GM12878 (cell line): ENCODE data around the gene PGLYRP3. TPM values are rescaled to one million over a fixed set of nuclear protein-coding genes. Genes with fewer than 3 reads are reported as not detected.

Experiments
- ATAC-seq: fragments of 200-7000 bp; cut with Tn5 transposase; 3 replicates; pipeline ENCODE4 v1.9.1; 2020; ENCODE audit warnings: mild to moderate bottlenecking, moderate library complexity
- BruUV-seq: library from RNA; stranded (reverse); fragments of 400-500 nt; replicated peaks from 2 replicates; lab custom pipeline; 2021; lab: Mats Ljungman, UMichigan
- CTCF ChIA-PET: fragments of 300-600 bp; sonication (Branson Sonifier 250); formaldehyde crosslinking; extraction: SDS; loops from one replicate; lab custom pipeline; 2021; ENCODE audit warnings: inconsistent platforms; lab: Yijun Ruan, JAX
- POLR2A ChIA-PET: fragments of 350-600 bp; formaldehyde crosslinking; extraction: SDS; loops from one replicate; lab custom pipeline; 2021; ENCODE audit warnings: inconsistent platforms; lab: Charles Lee
- RAD21 ChIA-PET: fragments of 300-600 bp; sonication (Branson Sonifier 250); formaldehyde crosslinking; loops from one replicate; lab custom pipeline; 2023; ENCODE audit warnings: antibody characterized with exemption; ENCODE audit not compliant: unreplicated experiment; lab: Charles Lee
- SMC1A ChIA-PET: fragments of 300-600 bp; sonication (Branson Sonifier 250); formaldehyde crosslinking; loops from one replicate; lab custom pipeline; 2023; ENCODE audit not compliant: unreplicated experiment, uncharacterized antibody; lab: Charles Lee
- DNase-seq: peaks from one replicate; pipeline ENCODE4 v3.0.0-alpha.2; 2011; ENCODE audit warnings: low read depth, low spot score
- FAIRE-seq: peaks from 3 replicates; lab custom pipeline; 2011; peaks lifted over from hg19 to GRCh38; lab: Jason Lieb, UNC
- H2AFZ ChIP-seq: 2 replicates; pipeline ENCODE4 v1.6.0; 2011; ENCODE audit warnings: low read depth, low read length, control low read depth; ENCODE audit not compliant: control insufficient read depth
- H3K27ac ChIP-seq: 2 replicates; pipeline ENCODE4 v1.5.1; 2011; ENCODE audit warnings: control low read depth; ENCODE audit not compliant: control insufficient read depth, insufficient read depth
- H3K27me3 ChIP-seq, 2 experiments: replicated peaks in 1 of 2; 2 replicates each; pipeline versions ENCODE4 v1.6.0 to v1.6.1; 2011; ENCODE audit warnings: low read length in 1 of 2; ENCODE audit not compliant: control insufficient read depth in 2 of 2, insufficient read depth in 2 of 2
- H3K36me3 ChIP-seq, 2 experiments: 2 replicates each; pipeline ENCODE4 v1.5.1; 2011; ENCODE audit warnings: low read length in 1 of 2; ENCODE audit not compliant: control insufficient read depth in 2 of 2, insufficient read depth in 2 of 2
- H3K4me1 ChIP-seq: 2 replicates; pipeline ENCODE4 v1.6.1; 2011; ENCODE audit warnings: mild to moderate bottlenecking, low read length, moderate library complexity, mixed read lengths; ENCODE audit not compliant: control insufficient read depth, insufficient read depth
- H3K4me2 ChIP-seq: 2 replicates; pipeline ENCODE4 v1.6.0; 2011; ENCODE audit warnings: control low read depth; ENCODE audit not compliant: control insufficient read depth, insufficient read depth
- H3K4me3 ChIP-seq: fragments of 200-600 bp; sonication (generic); 2 replicates; pipeline ENCODE4 v1.5.1; 2016
- H3K79me2 ChIP-seq: 2 replicates; pipeline ENCODE4 v1.6.0; 2011; ENCODE audit warnings: low read length; ENCODE audit not compliant: control insufficient read depth, insufficient read depth
- H3K9ac ChIP-seq: 2 replicates; pipeline ENCODE4 v1.8.0; 2011; ENCODE audit warnings: low read length, control low read depth, mixed read lengths; ENCODE audit not compliant: control insufficient read depth, insufficient read depth
- H3K9me3 ChIP-seq: replicated peaks from 3 replicates; pipeline ENCODE4 v1.5.1; 2011; ENCODE audit warnings: mild to moderate bottlenecking, low read length; ENCODE audit not compliant: control insufficient read depth, insufficient read depth
- H4K20me1 ChIP-seq: 2 replicates; pipeline ENCODE4 v1.6.0; 2011; ENCODE audit not compliant: control insufficient read depth, insufficient read depth
- ATF2 ChIP-seq: IDR thresholded peaks from 2 replicates; pipeline ENCODE4 v1.6.1; 2012; ENCODE audit warnings: low read length, inconsistent platforms
- CEBPZ ChIP-seq: fragments of 150-350 bp; IDR thresholded peaks from 2 replicates; pipeline ENCODE4 v1.6.1; 2016; ENCODE audit warnings: low read depth, low read length
- GATAD2B ChIP-seq: fragments of 450-650 bp; conservative IDR thresholded peaks from 2 replicates; pipeline ENCODE4 v1.6.1; 2017; ENCODE audit warnings: low read depth, mild to moderate bottlenecking, moderate library complexity
- KDM1A ChIP-seq: fragments of 200-600 bp; sonication (generic); IDR thresholded peaks from 2 replicates; pipeline ENCODE4 v1.6.1; 2016; ENCODE audit warnings: borderline replicate concordance
- MAX ChIP-seq: IDR thresholded peaks from 2 replicates; pipeline ENCODE4 v1.6.1; 2012; ENCODE audit warnings: low read depth, low read length, improper control_type of control experiment
- NFXL1 ChIP-seq: fragments of 450-650 bp; IDR thresholded peaks from 2 replicates; pipeline ENCODE4 v1.6.1; 2017; ENCODE audit warnings: antibody characterized with exemption, mild to moderate bottlenecking, borderline replicate concordance
- RCOR1 ChIP-seq: conservative IDR thresholded peaks from 2 replicates; pipeline ENCODE4 v1.6.1; 2012; ENCODE audit warnings: low read depth, low read length, improper control_type of control experiment
- RFX5 ChIP-seq: IDR thresholded peaks from 2 replicates; pipeline ENCODE4 v1.6.1; 2011; ENCODE audit warnings: low read depth, low read length, improper control_type of control experiment
- SMAD5 ChIP-seq: IDR thresholded peaks from 2 replicates; pipeline ENCODE4 v1.6.1; 2016; ENCODE audit warnings: antibody characterized with exemption, low read depth
- SPI1 ChIP-seq: IDR thresholded peaks from 2 replicates; pipeline ENCODE4 v1.6.1; 2011; ENCODE audit warnings: low read depth, mild to moderate bottlenecking, low read length, moderate library complexity, borderline replicate concordance; ENCODE audit not compliant: insufficient read depth
- STAT1 ChIP-seq: fragments of 450-650 bp; conservative IDR thresholded peaks from 2 replicates; pipeline ENCODE4 v1.6.1; 2014; ENCODE audit warnings: antibody characterized with exemption, mild to moderate bottlenecking
- TAF1 ChIP-seq: IDR thresholded peaks from 2 replicates; pipeline ENCODE4 v1.6.1; 2011; ENCODE audit warnings: mild to moderate bottlenecking, low read depth, low read length, borderline replicate concordance
- ZNF384 ChIP-seq: IDR thresholded peaks from 2 replicates; pipeline ENCODE4 v1.6.1; 2012; ENCODE audit warnings: low read depth, mild to moderate bottlenecking, low read length, improper control_type of control experiment, borderline replicate concordance
- WGBS: methylation state at CpG from one replicate; pipeline ENCODE4 v1.1.6; 2016; ENCODE audit warnings: low lambda C conversion rate; ENCODE audit not compliant: insufficient replicate concordance, insufficient coverage; ENCODE audit errors: missing lambda C conversion rate; 5-methylcytosine and 5-hydroxymethylcytosine counted together
- in situ Hi-C: fragments of 300-500 bp; cut with MboI; formaldehyde crosslinking; loops from 9 replicates; pipeline ENCODE4 v1.14.3; 2018; ENCODE audit warnings: mixed read lengths
- intact Hi-C: fragments of 100-400 bp; cut with micrococcal nuclease; formaldehyde crosslinking; loops from one replicate; pipeline ENCODE4 v1.14.2; 2022; ENCODE audit not compliant: unreplicated experiment
- polyA plus RNA-seq, 11 experiments: library from polyadenylated mRNA; depleted of rRNA in 4 of 11; unstranded in 6 of 11; stranded (reverse) in 5 of 11; fragments of >200 nt; fragmentation: Nextera tagmentation in 4 of 11; fragmentation: Illumina TruSeq in 1 of 11; extraction: Ambion mirVana in 4 of 11; extraction: Trizol in 1 of 11; gene quantifications; 1 replicate in 1 of 11; 2 replicates in 10 of 11; pipeline versions ENCODE4 v1.2.1 to v1.2.3, GENCODE V29; 2011 to 2016; ENCODE audit warnings: inconsistent platforms in 2 of 11, missing spikeins in 2 of 11, low read depth in 1 of 11
- total RNA-seq, 4 experiments: library from RNA; depleted of rRNA in 3 of 4; stranded (reverse); fragments of >200 nt in 3 of 4; fragmentation: Illumina TruSeq in 1 of 4; extraction: Trizol in 1 of 4; gene quantifications; 2 replicates each; pipeline versions ENCODE4 v1.2.1 to v1.2.3, GENCODE V29; 2013 to 2021
- TF ChIP-seq, protein P1 (sequence below): IDR thresholded peaks from 2 replicates; pipeline ENCODE4 v1.6.1; 2011; ENCODE audit warnings: borderline replicate concordance, low read depth, mild to moderate bottlenecking, moderate library complexity, mixed read lengths, low read length; ENCODE audit not compliant: insufficient read depth; ENCODE audit errors: extremely low read length
- TF ChIP-seq, protein P2 (sequence below): fragments of 450-650 bp; IDR thresholded peaks from 2 replicates; pipeline ENCODE4 v1.6.1; 2017; ENCODE audit warnings: mild to moderate bottlenecking, low read depth, inconsistent platforms; ENCODE audit not compliant: poor library complexity, severe bottlenecking

PGLYRP3 gene
- total and polyA plus RNA-seq, 10 of the 15 experiments (the other 5 are each of a cell fraction or from before 2014, with no cell fraction given) = 0.10 to 0.49 (median 0.18) TPM; not detected in 7

- RAD21 ChIA-PET = interaction anchor here (0.9 to 4.0 kb wide), 5 partner anchors 10 to 108 kb away, joined by 3 to 26 read pairs (median 14); no protein-coding TSS in a partner anchor
- POLR2A ChIA-PET = no interaction called here
- WGBS = 50% methylated on average over 4 of the region's 4 CpGs
- BruUV-seq = no TSS peak
- no peak overlapping the region; the same call in 1 of the 2 replicates for H3K9ac ChIP-seq
- no peak for DNase-seq
- intact Hi-C loops (loop anchor here (5.0 kb wide), 1 partner anchor 79 kb away; no protein-coding TSS in a partner anchor), in situ Hi-C loops (no loop called here)
- no peaks in the 10 kb centered on the region for H4K20me1 ChIP-seq
- ATAC-seq = no peak
- H3K36me3 ChIP-seq = no peaks in the 10 kb centered on the region
- H3K79me2 ChIP-seq = peaks cover 17% of the 10 kb centered on the region
- H3K27me3 ChIP-seq = no peaks in the 10 kb centered on the region
- CTCF ChIA-PET = interaction anchor here (0.8 to 5.8 kb wide), 10 partner anchors 8 to 154 kb away, joined by 3 to 54 read pairs (median 6); partner anchors contain the start of gene PGLYRP3
- H2AFZ ChIP-seq = no peak overlapping the region
- SMC1A ChIA-PET = interaction anchor here (1.5 to 4.9 kb wide), 3 partner anchors 12 to 205 kb away, joined by 3 to 27 read pairs (median 16); no protein-coding TSS in a partner anchor
- H3K4me2 ChIP-seq = peak overlapping the region; percentile 77
- peak overlapping the region; percentile 86 for H3K27ac ChIP-seq
- peaks cover 30% of the 10 kb centered on the region for H3K4me1 ChIP-seq
- peak overlapping the region; percentile 55; the same call in 1 of the 2 replicates for H3K4me3 ChIP-seq
- no peak for FAIRE-seq
- no peaks in the 10 kb centered on the region for H3K9me3 ChIP-seq
- no peak for TF ChIP-seq RFX5
- no peak for TF ChIP-seq STAT1
- no peak for TF ChIP-seq SPI1
- TF ChIP-seq, protein P1, sequence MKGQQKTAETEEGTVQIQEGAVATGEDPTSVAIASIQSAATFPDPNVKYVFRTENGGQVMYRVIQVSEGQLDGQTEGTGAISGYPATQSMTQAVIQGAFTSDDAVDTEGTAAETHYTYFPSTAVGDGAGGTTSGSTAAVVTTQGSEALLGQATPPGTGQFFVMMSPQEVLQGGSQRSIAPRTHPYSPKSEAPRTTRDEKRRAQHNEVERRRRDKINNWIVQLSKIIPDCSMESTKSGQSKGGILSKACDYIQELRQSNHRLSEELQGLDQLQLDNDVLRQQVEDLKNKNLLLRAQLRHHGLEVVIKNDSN = no peak
- no peak for TF ChIP-seq ZNF384
- TF ChIP-seq TAF1 = no peak
- TF ChIP-seq NFXL1 = no peak
- TF ChIP-seq SMAD5 = no peak
- TF ChIP-seq ATF2 = no peak
- TF ChIP-seq RCOR1 = no peak
- TF ChIP-seq, protein P2, sequence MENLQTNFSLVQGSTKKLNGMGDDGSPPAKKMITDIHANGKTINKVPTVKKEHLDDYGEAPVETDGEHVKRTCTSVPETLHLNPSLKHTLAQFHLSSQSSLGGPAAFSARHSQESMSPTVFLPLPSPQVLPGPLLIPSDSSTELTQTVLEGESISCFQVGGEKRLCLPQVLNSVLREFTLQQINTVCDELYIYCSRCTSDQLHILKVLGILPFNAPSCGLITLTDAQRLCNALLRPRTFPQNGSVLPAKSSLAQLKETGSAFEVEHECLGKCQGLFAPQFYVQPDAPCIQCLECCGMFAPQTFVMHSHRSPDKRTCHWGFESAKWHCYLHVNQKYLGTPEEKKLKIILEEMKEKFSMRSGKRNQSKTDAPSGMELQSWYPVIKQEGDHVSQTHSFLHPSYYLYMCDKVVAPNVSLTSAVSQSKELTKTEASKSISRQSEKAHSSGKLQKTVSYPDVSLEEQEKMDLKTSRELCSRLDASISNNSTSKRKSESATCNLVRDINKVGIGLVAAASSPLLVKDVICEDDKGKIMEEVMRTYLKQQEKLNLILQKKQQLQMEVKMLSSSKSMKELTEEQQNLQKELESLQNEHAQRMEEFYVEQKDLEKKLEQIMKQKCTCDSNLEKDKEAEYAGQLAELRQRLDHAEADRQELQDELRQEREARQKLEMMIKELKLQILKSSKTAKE = no peak
- TF ChIP-seq MAX = no peak
- TF ChIP-seq CEBPZ = no peak
- no peak for TF ChIP-seq KDM1A
- TF ChIP-seq GATAD2B = no peak
These were observed 28.7 kb upstream of the PGLYRP3 start for GRCh38 chr1:153341431-153341934.
